Nephron progenitor cell (in vitro differentiated cells): ENCODE results near the gene PKHD1.

Experiments used
- DNase-seq: peaks from one replicate; pipeline ENCODE4 v3.0.0; 2021
- H3K27ac Mint-ChIP-seq: 2 replicates; pipeline ENCODE4 v1.8.0; 2021; ENCODE audit warnings: mild to moderate bottlenecking, moderate library complexity, mixed read lengths
- H3K27me3 Mint-ChIP-seq: 2 replicates; pipeline ENCODE4 v1.8.0; 2021; ENCODE audit warnings: mild to moderate bottlenecking, low read depth, mixed read lengths; ENCODE audit not compliant: poor library complexity
- H3K36me3 Mint-ChIP-seq: 2 replicates; pipeline ENCODE4 v1.8.0; 2021; ENCODE audit warnings: low read depth, mixed read lengths
- H3K4me1 Mint-ChIP-seq: 2 replicates; pipeline ENCODE4 v1.8.0; 2021; ENCODE audit warnings: mixed read lengths
- H3K4me3 Mint-ChIP-seq: 2 replicates; pipeline ENCODE4 v1.8.0; 2021; ENCODE audit warnings: mild to moderate bottlenecking, moderate library complexity, mixed read lengths
- H3K9me3 Mint-ChIP-seq: 2 replicates; pipeline ENCODE4 v1.8.0; 2021; ENCODE audit warnings: mild to moderate bottlenecking, moderate library complexity, mixed read lengths
- CTCF ChIP-seq: fragments of 200-600 bp; sonication (generic); IDR thresholded peaks from 2 replicates; pipeline ENCODE4 v1.5.0; 2021; ENCODE audit warnings: antibody characterized with exemption

The PKHD1 gene

DNA sequence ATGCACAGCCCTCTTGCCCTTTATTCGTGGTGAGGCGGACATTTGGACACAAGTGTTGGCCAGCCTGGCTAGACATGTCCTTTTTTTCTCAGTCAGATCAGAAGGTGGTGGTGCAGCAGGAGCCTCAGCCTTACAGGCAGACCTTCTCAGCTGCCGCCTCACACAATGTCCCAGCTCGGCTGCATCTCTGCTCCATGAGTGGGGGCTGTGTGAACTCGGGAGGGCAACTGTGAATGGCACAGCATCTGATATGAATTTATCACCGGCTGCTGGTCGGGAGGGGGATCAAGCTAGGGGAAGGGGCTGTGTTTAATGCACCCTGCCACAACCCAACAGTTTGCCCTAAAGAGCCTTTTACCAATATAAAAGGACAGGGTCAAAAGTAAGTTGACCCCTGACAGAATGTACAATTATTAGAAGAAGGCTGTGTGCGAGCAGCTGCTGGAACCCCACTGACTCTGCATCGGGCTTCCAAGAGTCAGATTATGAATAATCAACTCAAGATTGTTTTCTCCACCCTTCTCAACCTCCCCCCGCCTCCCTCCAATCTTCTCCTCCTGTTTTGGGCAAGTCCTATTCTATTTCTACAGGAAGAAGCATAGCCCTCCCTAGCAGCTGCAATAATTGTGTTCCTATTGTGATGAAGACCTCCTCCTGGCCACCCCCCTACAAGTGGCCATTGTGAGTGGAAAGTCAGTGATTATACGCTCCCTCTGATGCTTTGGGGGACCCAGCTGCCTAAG is 245.2 kb downstream of the PKHD1 start:
- H3K36me3 Mint-ChIP-seq: no peaks in the 10 kb centered on the region
- peaks cover 57% of the 10 kb centered on the region for H3K4me1 Mint-ChIP-seq
- no peak overlapping the region for H3K4me3 Mint-ChIP-seq
- peaks cover 8% of the 10 kb centered on the region for H3K27me3 Mint-ChIP-seq
- peak overlapping the region; percentile 44 for H3K27ac Mint-ChIP-seq
- TF ChIP-seq CTCF: no peak
- H3K9me3 Mint-ChIP-seq: no peaks in the 10 kb centered on the region
- DNase-seq: no peak

GRCh38 chr6:51841626-51842025 is 245.8 kb downstream of the PKHD1 start:
- no peak for TF ChIP-seq CTCF
- H3K9me3 Mint-ChIP-seq: no peaks in the 10 kb centered on the region

GRCh38 chr6:51839726-51840374 is 247.6 kb downstream of the PKHD1 start:
- Mint-ChIP-seq H3K9me3 (no peaks in the 10 kb centered on the region), H3K36me3 (no peaks in the 10 kb centered on the region), H3K27ac (peak overlapping the region; percentile 40), H3K4me1 (peaks cover 57% of the 10 kb centered on the region), H3K27me3 (peaks cover 11% of the 10 kb centered on the region), H3K4me3 (peak overlapping the region; percentile 1)
- DNase-seq: peak; percentile 33
- no peak for TF ChIP-seq CTCF

More at GRCh38 chr6:51841626-51842025, 245.8 kb downstream of the PKHD1 start:
- Mint-ChIP-seq H3K36me3 (no peaks in the 10 kb centered on the region), H3K4me3 (no peak overlapping the region), H3K27ac (peak overlapping the region; percentile 44), H3K27me3 (peaks cover 8% of the 10 kb centered on the region), H3K4me1 (peaks cover 57% of the 10 kb centered on the region)
- DNase-seq: peak; percentile 12

GRCh38 chr6:51830666-51831065 is 256.7 kb downstream of the PKHD1 start:
- no peak overlapping the region for H3K4me3 Mint-ChIP-seq
- no peak for TF ChIP-seq CTCF
- no peak overlapping the region for H3K27ac Mint-ChIP-seq
- no peaks in the 10 kb centered on the region for H3K36me3 Mint-ChIP-seq
- H3K4me1 Mint-ChIP-seq: no peaks in the 10 kb centered on the region
- H3K27me3 Mint-ChIP-seq: peaks cover 5% of the 10 kb centered on the region
- DNase-seq: no peak
- no peaks in the 10 kb centered on the region for H3K9me3 Mint-ChIP-seq

DNA sequence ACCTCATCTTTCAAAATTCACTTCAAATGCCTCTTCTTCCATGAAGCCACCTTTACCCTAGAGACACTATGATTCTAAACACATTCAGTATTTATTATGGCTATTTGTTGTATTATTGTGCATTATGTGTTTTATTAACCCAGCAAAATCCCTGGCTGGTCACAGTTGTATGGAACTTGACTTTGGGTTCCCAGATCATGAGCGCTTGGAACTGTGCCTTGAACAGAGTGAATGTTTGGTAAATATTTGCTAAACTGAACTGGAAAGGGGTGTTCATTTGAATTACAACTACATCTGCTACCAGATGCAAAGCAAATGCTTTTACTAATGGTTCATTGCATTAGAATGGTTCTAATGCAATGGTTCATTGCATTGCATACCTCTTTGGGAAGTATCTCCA is 259.8 kb downstream of the PKHD1 start:
- Mint-ChIP-seq H3K36me3 (no peaks in the 10 kb centered on the region), H3K4me1 (no peaks in the 10 kb centered on the region), H3K9me3 (no peaks in the 10 kb centered on the region), H3K27ac (no peak overlapping the region), H3K27me3 (peaks cover 10% of the 10 kb centered on the region), H3K4me3 (no peak overlapping the region)
- no peak for DNase-seq
- TF ChIP-seq CTCF: no peak
